LNCAP (cell line): Measurements from ENCODE around the gene EXOSC5.

Experiments
- CTCF ChIP-seq: fragments of 450-650 bp; IDR thresholded peaks from 2 replicates; pipeline ENCODE4 v1.5.1; 2017; ENCODE audit warnings: mild to moderate bottlenecking

EXOSC5 gene

GRCh38 chr19:41376241-41376997 lies 20.7 kb downstream of the EXOSC5 start, which contains the start of gene TMEM91:
TSS of gene TMEM91 (plus strand) at chr19:41376533. CDS start at chr19:41378310, 1,777 bp downstream.
- TF ChIP-seq CTCF: no peak

GRCh38 chr19:41373993-41374392 lies 23.2 kb downstream of the EXOSC5 start:
- no peak for TF ChIP-seq CTCF

GRCh38 chr19:41372501-41372900 lies 24.7 kb downstream of the EXOSC5 start:
- no peak for TF ChIP-seq CTCF

GRCh38 chr19:41371541-41371940 lies 25.6 kb downstream of the EXOSC5 start:
- no peak for TF ChIP-seq CTCF

- no peak for TF ChIP-seq CTCF
Observed at GRCh38 chr19:41369769-41370168, 27.4 kb downstream of the EXOSC5 start.

GRCh38 chr19:41367848-41368301 lies 29.3 kb downstream of the EXOSC5 start:
- TF ChIP-seq CTCF: no peak

GRCh38 chr19:41366089-41366488 lies 31.1 kb downstream of the EXOSC5 start:
- no peak for TF ChIP-seq CTCF
